Stimulated activated CD4-positive, alpha-beta T cell treated with anti-CD3 and anti-CD28 coated beads, Interleukin-4, amount 100 ng/mL, for 4 hours (primary cell): ENCODE measurements around the gene LRTM1.

Source experiments
- DNase-seq, 2 experiments: peaks; one replicate each; pipeline ENCODE4 v3.0.0-alpha.2; 2020

Gene LRTM1

GRCh38 chr3:54889731-54890130, 38.1 kb downstream of the LRTM1 start:
- no peak for DNase-seq

GRCh38 chr3:54888873-54889272, 39.0 kb downstream of the LRTM1 start:
- no peak for DNase-seq

GRCh38 chr3:54888162-54888561, 39.7 kb downstream of the LRTM1 start:
- DNase-seq = no peak

GRCh38 chr3:54882129-54882833, 45.6 kb downstream of the LRTM1 start:
- DNase-seq = no peak

GRCh38 chr3:54878145-54878544, 49.7 kb downstream of the LRTM1 start:
- no peak for DNase-seq

DNA sequence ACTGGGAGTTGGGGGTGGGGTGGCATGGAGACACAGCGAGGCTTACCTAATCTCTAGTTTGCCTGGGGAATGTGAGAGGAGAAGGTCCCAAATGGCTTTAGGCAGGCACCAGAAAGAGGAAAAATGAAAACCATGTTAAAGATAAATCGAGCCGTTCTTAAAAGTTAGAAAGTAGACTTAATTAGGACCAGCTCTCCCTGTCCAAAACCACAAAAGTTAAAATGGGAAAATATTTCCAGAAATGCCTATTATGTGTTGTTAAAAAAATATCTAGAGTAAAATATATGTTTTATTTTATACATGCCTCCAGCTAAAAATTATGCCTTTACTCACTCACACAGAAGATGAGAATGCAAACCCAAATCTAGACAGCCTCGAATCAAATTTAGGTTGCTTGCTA, 50.1 kb downstream of the LRTM1 start:
- no peak for DNase-seq

- DNase-seq = no peak
These were observed 51.2 kb downstream of the LRTM1 start for GRCh38 chr3:54876694-54877093.

- DNase-seq = no peak
These were observed 52.1 kb downstream of the LRTM1 start for GRCh38 chr3:54875596-54876268.

- DNase-seq = no peak
These were observed 52.9 kb downstream of the LRTM1 start for GRCh38 chr3:54874816-54875556.

DNA sequence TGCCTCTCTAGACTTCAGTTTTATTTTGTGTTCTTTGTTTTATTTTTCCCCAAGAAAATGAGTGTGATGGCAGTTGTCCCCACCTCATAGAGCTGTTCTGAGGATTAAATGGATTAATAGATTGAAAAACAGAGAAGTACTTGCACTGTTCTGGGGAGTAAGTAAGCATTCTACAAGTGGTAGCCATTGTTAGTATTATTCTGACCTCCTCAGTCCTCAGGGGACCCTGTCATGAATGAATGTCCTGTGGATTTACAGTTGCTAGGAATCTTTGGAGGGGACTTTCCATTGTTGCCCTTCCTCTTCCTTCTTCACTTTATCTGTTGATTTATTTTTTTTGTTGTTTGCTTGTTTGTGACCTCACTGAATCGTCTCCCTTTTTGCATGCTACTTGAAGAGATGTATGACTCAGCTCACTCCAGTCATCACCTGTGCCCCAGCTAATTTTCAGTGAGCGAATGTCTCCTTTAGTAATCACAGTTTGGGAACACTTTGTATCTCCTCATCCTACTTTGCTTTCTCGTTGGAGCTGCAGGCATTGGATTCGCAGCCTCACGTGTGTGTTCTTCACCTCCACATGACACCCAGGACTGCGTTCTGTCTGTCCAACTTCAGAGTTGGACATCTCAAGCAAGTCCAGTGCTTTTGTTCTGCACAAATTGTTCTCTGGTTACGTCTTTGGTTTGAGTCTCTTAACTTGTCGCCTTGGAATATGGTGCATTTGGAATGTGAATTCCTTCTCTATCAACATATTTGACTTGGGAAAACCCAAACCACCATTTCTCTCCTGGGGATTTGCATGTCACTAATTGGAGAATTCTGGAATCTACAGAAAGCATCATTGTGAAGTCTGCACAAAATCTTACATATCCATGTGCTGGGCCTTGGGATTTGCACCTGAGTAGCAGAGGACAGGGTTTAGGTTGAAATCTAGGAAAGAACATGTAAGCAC, 54.5 kb downstream of the LRTM1 start:
- no peak for DNase-seq

- no peak for DNase-seq
These were observed 56.0 kb downstream of the LRTM1 start for GRCh38 chr3:54871867-54872266.

GRCh38 chr3:54870423-54870822, 57.4 kb downstream of the LRTM1 start:
- DNase-seq = no peak
